ENCODE results near the gene NFASC.

NFASC gene

DNA sequence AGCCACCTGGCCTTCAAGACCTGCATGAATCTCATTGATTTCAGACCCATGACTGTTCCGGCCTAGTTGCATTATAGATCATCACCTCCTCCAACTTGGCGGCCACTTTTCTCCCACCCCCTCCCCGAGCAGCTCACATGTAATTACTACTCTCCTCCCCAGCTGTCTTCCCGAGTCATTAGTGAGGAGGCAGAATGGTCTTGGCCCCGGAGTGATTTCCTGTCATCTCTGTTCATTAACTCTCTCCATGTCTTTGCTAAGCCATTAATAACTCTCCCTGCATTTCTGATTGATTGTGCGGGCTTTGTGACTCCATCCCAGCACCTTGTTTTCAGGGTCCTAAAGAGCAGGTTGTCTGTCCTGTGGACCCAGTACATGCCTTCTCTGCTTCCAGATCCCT is 96.8 kb downstream of the NFASC start:
- no peak overlapping the region for H3K27ac ChIP-seq (ENCODE audit: low read length)
- H3K9me3 ChIP-seq (ENCODE audit: insufficient read depth, low read length): no peaks in the 10 kb centered on the region
- no peaks in the 10 kb centered on the region for H4K20me1 ChIP-seq (ENCODE audit: insufficient read depth, low read length)
- H3K4me2 ChIP-seq (ENCODE audit: low read length): no peak overlapping the region
- H3K4me3 ChIP-seq (ENCODE audit: low read length): no peak overlapping the region
- H3K27me3 ChIP-seq (ENCODE audit: low read depth, low read length): peaks cover 88% of the 10 kb centered on the region
- H2AFZ ChIP-seq (ENCODE audit: low read depth, low read length): no peak overlapping the region
- no peaks in the 10 kb centered on the region for H3K36me3 ChIP-seq (replicated peaks; ENCODE audit: low read depth, low read length)
- peaks cover 17% of the 10 kb centered on the region for H3K4me1 ChIP-seq (ENCODE audit: low read length)
- TF ChIP-seq, protein P1, sequence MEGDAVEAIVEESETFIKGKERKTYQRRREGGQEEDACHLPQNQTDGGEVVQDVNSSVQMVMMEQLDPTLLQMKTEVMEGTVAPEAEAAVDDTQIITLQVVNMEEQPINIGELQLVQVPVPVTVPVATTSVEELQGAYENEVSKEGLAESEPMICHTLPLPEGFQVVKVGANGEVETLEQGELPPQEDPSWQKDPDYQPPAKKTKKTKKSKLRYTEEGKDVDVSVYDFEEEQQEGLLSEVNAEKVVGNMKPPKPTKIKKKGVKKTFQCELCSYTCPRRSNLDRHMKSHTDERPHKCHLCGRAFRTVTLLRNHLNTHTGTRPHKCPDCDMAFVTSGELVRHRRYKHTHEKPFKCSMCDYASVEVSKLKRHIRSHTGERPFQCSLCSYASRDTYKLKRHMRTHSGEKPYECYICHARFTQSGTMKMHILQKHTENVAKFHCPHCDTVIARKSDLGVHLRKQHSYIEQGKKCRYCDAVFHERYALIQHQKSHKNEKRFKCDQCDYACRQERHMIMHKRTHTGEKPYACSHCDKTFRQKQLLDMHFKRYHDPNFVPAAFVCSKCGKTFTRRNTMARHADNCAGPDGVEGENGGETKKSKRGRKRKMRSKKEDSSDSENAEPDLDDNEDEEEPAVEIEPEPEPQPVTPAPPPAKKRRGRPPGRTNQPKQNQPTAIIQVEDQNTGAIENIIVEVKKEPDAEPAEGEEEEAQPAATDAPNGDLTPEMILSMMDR (IDR thresholded peaks at IDR 0.05; ENCODE audit: low read depth, low read length): no peak
- TF ChIP-seq EZH2phosphoT487 (IDR thresholded peaks at IDR 0.05; ENCODE audit: low read depth): no peak
- no peak overlapping the region for H3K9ac ChIP-seq (ENCODE audit: low read length)
- H3K79me2 ChIP-seq (ENCODE audit: low read length): no peaks in the 10 kb centered on the region

DNA sequence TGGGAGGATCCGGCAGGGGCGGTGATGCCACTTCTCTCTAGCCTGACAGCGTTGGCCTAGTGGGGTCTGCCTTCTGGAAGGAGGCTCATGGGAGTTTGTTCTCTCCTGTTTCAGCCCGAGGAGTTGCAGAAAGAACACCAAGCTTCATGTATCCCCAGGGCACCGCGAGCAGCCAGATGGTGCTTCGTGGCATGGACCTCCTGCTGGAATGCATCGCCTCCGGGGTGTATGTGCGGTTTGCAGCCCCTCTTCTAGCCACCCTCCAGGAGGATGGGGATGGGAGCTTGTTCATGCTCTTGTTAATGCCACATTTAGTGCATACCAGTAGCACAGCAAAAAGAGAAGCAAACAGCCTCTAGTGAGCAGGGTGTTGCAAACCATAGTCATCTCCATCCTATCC is 97.5 kb downstream of the NFASC start:
- no peaks in the 10 kb centered on the region for H4K20me1 ChIP-seq (ENCODE audit: insufficient read depth, low read length)
- H3K4me3 ChIP-seq (ENCODE audit: low read length): no peak overlapping the region
- no peaks in the 10 kb centered on the region for H3K9me3 ChIP-seq (ENCODE audit: insufficient read depth, low read length)
- H2AFZ ChIP-seq (ENCODE audit: low read depth, low read length): no peak overlapping the region
- H3K27me3 ChIP-seq (ENCODE audit: low read depth, low read length): peaks cover 84% of the 10 kb centered on the region
- no peaks in the 10 kb centered on the region for H3K36me3 ChIP-seq (replicated peaks; ENCODE audit: low read depth, low read length)
- no peak overlapping the region for H3K27ac ChIP-seq (ENCODE audit: low read length)
- no peak overlapping the region for H3K9ac ChIP-seq (ENCODE audit: low read length)
- TF ChIP-seq, protein P1 (IDR thresholded peaks at IDR 0.05; ENCODE audit: low read depth, low read length): no peak
- TF ChIP-seq EZH2phosphoT487 (IDR thresholded peaks at IDR 0.05; ENCODE audit: low read depth): no peak
- H3K4me1 ChIP-seq (ENCODE audit: low read length): peaks cover 15% of the 10 kb centered on the region
- no peaks in the 10 kb centered on the region for H3K79me2 ChIP-seq (ENCODE audit: low read length)
- no peak overlapping the region for H3K4me2 ChIP-seq (ENCODE audit: low read length)

DNA sequence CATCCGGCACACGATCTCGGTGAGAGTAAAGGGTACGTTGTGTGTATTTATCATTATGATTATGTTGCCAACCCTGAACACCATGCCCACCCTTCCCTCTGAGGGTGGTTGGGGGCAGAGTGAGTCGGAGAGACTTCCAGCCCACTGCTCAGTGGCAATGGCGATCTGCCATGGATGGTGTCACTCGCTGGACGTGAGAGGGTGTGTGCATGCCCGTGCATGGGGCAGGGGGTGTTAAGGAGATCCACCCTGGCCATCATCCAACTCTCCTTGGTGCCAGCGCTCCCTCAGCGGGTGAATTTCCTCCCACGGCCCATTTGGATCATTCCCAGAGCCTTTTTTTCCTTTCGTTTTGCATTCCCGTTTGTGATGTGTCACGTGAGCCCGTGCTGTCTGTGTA is 98.3 kb downstream of the NFASC start:
- Histone ChIP-seq H3K36me3 (replicated peaks; ENCODE audit: low read depth, low read length) (no peaks in the 10 kb centered on the region), H3K27ac (ENCODE audit: low read length) (no peak overlapping the region), H3K4me2 (ENCODE audit: low read length) (no peak overlapping the region), H3K9me3 (ENCODE audit: insufficient read depth, low read length) (no peaks in the 10 kb centered on the region), H3K4me1 (ENCODE audit: low read length) (peaks cover 13% of the 10 kb centered on the region), H4K20me1 (ENCODE audit: insufficient read depth, low read length) (no peaks in the 10 kb centered on the region), H3K9ac (ENCODE audit: low read length) (no peak overlapping the region), H3K27me3 (ENCODE audit: low read depth, low read length) (peaks cover 82% of the 10 kb centered on the region), H3K4me3 (ENCODE audit: low read length) (no peak overlapping the region), H2AFZ (ENCODE audit: low read depth, low read length) (no peak overlapping the region), H3K79me2 (ENCODE audit: low read length) (no peaks in the 10 kb centered on the region)
- TF ChIP-seq, protein P1 (IDR thresholded peaks at IDR 0.05; ENCODE audit: low read depth, low read length): no peak
- TF ChIP-seq EZH2phosphoT487 (IDR thresholded peaks at IDR 0.05; ENCODE audit: low read depth): no peak

DNA sequence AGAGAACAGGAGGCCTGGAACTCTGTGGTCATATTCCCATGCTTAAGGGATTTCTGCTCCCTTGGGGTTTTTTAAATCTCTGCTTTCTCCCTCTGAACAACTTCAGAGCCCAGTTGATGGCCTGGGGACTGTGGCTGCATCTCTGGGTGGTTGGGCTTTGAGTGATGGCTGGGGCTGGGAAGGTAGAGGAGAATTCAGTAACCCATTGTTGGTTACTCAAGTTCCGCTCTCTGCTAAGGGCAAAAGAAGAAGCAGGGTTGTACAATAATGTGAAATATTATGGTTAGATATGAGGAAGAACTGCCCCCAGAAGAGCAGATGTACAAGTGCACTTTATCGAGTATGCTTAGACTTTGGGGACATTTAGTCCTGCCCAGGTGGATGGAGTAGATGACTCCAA is 100.3 kb downstream of the NFASC start:
- Histone ChIP-seq H3K27ac (ENCODE audit: low read length) (no peak overlapping the region), H3K4me2 (ENCODE audit: low read length) (no peak overlapping the region), H2AFZ (ENCODE audit: low read depth, low read length) (no peak overlapping the region), H3K27me3 (ENCODE audit: low read depth, low read length) (peaks cover 68% of the 10 kb centered on the region), H3K36me3 (replicated peaks; ENCODE audit: low read depth, low read length) (no peaks in the 10 kb centered on the region), H3K4me1 (ENCODE audit: low read length) (peaks cover 21% of the 10 kb centered on the region), H3K9ac (ENCODE audit: low read length) (no peak overlapping the region), H3K4me3 (ENCODE audit: low read length) (no peak overlapping the region), H3K79me2 (ENCODE audit: low read length) (no peaks in the 10 kb centered on the region), H4K20me1 (ENCODE audit: insufficient read depth, low read length) (no peaks in the 10 kb centered on the region), H3K9me3 (ENCODE audit: insufficient read depth, low read length) (no peaks in the 10 kb centered on the region)
- TF ChIP-seq, protein P1 (IDR thresholded peaks at IDR 0.05; ENCODE audit: low read depth, low read length): no peak
- no peak for TF ChIP-seq EZH2phosphoT487 (IDR thresholded peaks at IDR 0.05; ENCODE audit: low read depth)
